Heart left ventricle (tissue), 13 donors: ENCODE results near the gene PDZD4.

Experiments
- POLR2A ChIP-seq, 2 donors: fragments of 450-650 bp; IDR thresholded peaks; one replicate each; pipeline ENCODE4 v1.6.1; 2017; ENCODE audit warnings: antibody characterized with exemption in 2 of 2, mild to moderate bottlenecking in 2 of 2, moderate library complexity in 2 of 2
- TF ChIP-seq, protein P1 (sequence below), 12 donors: fragments of 200-600 bp; sonication (generic) in 4 of 12; IDR thresholded peaks; one replicate each; pipeline versions ENCODE4 v1.5.0 to v1.8.0; 2018 to 2022; ENCODE audit warnings: antibody characterized with exemption in 12 of 12, mild to moderate bottlenecking in 5 of 12
- donor health status: ischemic (EF 13 %, LVEDD 7.1; RV severe dilation, severe dysfunction).
- donor health status: DM: no; HTN: yes; CAD: no.
- donor health status: DM: no; HTN: no; CAD: no.
- donor health status: ischemic (EF 25% LVEDD 6.9; RV normal size, moderate dysfunction).
- donor health status: ischemic (EF 25% LVEDD 5.7; RV mildly dilated, moderate dysfunction).
- donor health status: ischemic (EF 35%, LVEDD 5.7; RV mildly dilated, moderate dysfunction).
- donor health status: nonischemic (EF 11% LVEDD 7.7; RV severe dilation, severe dysfunction).
- donor health status: DM: yes; HTN: yes; CAD: no.
- donor health status: PGD.
- donor health status: ischemic (EF 29% LVEDD 5.4; RV normal size, mild dysfunction).
- donor health status: nonischemic (EF 23%, LVEDD 6.1; RV moderate dilation, normal function).

DNA sequence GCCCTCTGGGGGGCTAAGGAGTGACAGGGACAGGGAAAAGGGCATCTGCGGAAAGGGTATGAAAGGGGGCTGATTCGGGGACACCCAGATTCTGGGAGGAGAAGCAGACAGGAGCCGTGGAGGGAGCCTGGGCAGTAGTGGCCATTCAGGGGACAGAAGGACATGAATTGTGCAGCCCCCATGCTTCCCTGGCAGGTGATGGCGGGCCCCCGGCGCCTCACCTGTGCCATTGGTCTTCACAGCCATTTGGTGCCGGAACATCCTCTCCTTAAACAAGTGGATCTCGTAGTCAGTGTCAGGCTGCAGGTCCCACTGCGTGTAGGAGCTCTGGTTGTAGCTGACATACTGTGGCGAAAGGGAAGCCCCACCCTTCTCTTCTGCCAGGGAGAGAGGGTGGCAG, 33.8 kb upstream of the PDZD4 start:
- TF ChIP-seq POLR2A (IDR thresholded peaks at IDR 0.05) = no peak
- TF ChIP-seq, protein P1, sequence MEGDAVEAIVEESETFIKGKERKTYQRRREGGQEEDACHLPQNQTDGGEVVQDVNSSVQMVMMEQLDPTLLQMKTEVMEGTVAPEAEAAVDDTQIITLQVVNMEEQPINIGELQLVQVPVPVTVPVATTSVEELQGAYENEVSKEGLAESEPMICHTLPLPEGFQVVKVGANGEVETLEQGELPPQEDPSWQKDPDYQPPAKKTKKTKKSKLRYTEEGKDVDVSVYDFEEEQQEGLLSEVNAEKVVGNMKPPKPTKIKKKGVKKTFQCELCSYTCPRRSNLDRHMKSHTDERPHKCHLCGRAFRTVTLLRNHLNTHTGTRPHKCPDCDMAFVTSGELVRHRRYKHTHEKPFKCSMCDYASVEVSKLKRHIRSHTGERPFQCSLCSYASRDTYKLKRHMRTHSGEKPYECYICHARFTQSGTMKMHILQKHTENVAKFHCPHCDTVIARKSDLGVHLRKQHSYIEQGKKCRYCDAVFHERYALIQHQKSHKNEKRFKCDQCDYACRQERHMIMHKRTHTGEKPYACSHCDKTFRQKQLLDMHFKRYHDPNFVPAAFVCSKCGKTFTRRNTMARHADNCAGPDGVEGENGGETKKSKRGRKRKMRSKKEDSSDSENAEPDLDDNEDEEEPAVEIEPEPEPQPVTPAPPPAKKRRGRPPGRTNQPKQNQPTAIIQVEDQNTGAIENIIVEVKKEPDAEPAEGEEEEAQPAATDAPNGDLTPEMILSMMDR (IDR thresholded peaks at IDR 0.05) = no peak
